Suprapubic skin (tissue), 4 donors: ENCODE results near the gene HIGD1C. TPM values are rescaled to one million over a fixed set of nuclear protein-coding genes. Genes with fewer than 3 reads are reported as not detected.

Experiments used
- DNase-seq, 2 donors: peaks; one replicate each; pipeline ENCODE4 v3.0.0-alpha.2; 2019; ENCODE audit warnings: low spot score in 2 of 2
- H3K27ac ChIP-seq: fragments of 200-600 bp; sonication (generic); one replicate; pipeline ENCODE4 v1.5.1; 2019
- H3K27me3 ChIP-seq: fragments of 200-600 bp; sonication (generic); one replicate; pipeline ENCODE4 v1.5.1; 2019
- H3K36me3 ChIP-seq: fragments of 200-600 bp; sonication (generic); one replicate; pipeline ENCODE4 v1.5.1; 2019
- H3K4me1 ChIP-seq: fragments of 200-600 bp; sonication (generic); one replicate; pipeline ENCODE4 v1.5.1; 2019
- H3K4me3 ChIP-seq: fragments of 200-600 bp; sonication (generic); one replicate; pipeline ENCODE4 v1.5.1; 2019; ENCODE audit warnings: mild to moderate bottlenecking
- H3K9me3 ChIP-seq: fragments of 200-600 bp; sonication (generic); one replicate; pipeline ENCODE4 v1.5.1; 2019
- EP300 ChIP-seq: sonication (generic); formaldehyde crosslinking; IDR thresholded peaks from one replicate; pipeline ENCODE4 v1.6.1; 2017; ENCODE audit warnings: antibody characterized with exemption
- POLR2A ChIP-seq, 2 donors: fragments of 450-650 bp; IDR thresholded peaks; one replicate each; pipeline ENCODE4 v1.6.1; 2017; ENCODE audit warnings: antibody characterized with exemption in 2 of 2, mild to moderate bottlenecking in 2 of 2, moderate library complexity in 2 of 2
- POLR2AphosphoS5 ChIP-seq, 3 donors: sonication (generic); formaldehyde crosslinking; IDR thresholded peaks; one replicate each; pipeline ENCODE4 v1.6.1; 2017; ENCODE audit warnings: antibody characterized with exemption in 3 of 3
- WGBS: methylation state at CpG from one replicate; pipeline ENCODE4 v1.1.5; 2018; 5-methylcytosine and 5-hydroxymethylcytosine counted together
- total RNA-seq, 4 donors: library from RNA; depleted of rRNA; stranded (reverse); fragments of >200 nt; gene quantifications; one replicate each; pipeline ENCODE4 v1.1.0, GENCODE V29; 2016
- TF ChIP-seq, protein P1 (sequence below), 2 donors: fragments of 200-600 bp in 1 of 2; fragments of 450-650 bp in 1 of 2; sonication (generic) in 1 of 2; IDR thresholded peaks; one replicate each; pipeline ENCODE4 v1.5.1; 2016 to 2019; ENCODE audit warnings: antibody characterized with exemption in 2 of 2, mild to moderate bottlenecking in 1 of 2, moderate library complexity in 1 of 2

The HIGD1C gene
- total RNA-seq, 4 donors from 2014 or later = not detected

DNA sequence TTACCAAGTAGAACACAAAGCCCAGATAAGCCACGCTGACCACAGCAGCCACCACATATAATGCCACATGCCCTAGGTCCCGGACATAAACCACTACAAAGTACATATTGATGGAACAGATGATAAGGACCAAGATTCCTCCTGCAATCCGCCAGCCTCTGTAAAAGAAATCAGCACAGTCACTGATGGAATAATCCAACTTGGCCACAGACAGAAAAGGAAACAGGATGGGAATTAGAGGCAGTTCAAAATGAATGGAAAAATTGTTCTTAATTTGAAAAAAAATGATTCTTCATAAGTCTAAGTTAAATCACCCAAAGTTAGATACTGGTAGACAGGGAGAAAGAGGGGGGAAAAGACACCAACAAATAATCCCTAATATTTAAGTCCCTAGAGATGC lies 38.4 kb downstream of the HIGD1C start:
- 81% methylated on average over 3 of the region's 3 CpGs for WGBS
- Histone ChIP-seq H3K4me3 (no peak overlapping the region), H3K4me1 (peaks cover 19% of the 10 kb centered on the region), H3K27me3 (no peaks in the 10 kb centered on the region), H3K27ac (no peak overlapping the region), H3K36me3 (peaks cover 66% of the 10 kb centered on the region), H3K9me3 (no peaks in the 10 kb centered on the region)
- TF ChIP-seq, protein P1, sequence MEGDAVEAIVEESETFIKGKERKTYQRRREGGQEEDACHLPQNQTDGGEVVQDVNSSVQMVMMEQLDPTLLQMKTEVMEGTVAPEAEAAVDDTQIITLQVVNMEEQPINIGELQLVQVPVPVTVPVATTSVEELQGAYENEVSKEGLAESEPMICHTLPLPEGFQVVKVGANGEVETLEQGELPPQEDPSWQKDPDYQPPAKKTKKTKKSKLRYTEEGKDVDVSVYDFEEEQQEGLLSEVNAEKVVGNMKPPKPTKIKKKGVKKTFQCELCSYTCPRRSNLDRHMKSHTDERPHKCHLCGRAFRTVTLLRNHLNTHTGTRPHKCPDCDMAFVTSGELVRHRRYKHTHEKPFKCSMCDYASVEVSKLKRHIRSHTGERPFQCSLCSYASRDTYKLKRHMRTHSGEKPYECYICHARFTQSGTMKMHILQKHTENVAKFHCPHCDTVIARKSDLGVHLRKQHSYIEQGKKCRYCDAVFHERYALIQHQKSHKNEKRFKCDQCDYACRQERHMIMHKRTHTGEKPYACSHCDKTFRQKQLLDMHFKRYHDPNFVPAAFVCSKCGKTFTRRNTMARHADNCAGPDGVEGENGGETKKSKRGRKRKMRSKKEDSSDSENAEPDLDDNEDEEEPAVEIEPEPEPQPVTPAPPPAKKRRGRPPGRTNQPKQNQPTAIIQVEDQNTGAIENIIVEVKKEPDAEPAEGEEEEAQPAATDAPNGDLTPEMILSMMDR (IDR thresholded peaks at IDR 0.05) = no peak
- TF ChIP-seq POLR2A (IDR thresholded peaks at IDR 0.05) (no peak), POLR2AphosphoS5 (IDR thresholded peaks at IDR 0.05) (no peak), EP300 (no peak)
- DNase-seq = no peak

DNA sequence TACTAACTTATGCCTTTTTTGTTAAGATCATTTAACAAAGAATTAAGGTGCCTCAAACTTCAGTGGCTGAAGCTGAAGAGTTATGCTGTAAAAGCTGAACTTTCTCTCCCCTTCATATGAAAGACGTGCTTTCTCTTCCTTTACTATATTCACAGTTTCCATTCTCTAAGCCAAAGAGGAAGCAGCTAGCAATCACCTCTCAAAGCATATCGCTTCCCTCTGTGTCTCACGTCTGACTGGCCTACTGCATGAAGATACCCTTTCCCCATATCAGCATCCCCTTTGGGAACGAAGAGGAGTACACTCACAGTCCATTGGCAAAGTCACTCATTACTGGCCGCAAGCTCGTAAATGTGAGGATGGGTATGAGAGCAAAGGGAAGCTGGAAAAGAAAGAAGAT lies 38.9 kb downstream of the HIGD1C start:
- peaks cover 14% of the 10 kb centered on the region for H3K4me1 ChIP-seq
- no peaks in the 10 kb centered on the region for H3K9me3 ChIP-seq
- TF ChIP-seq POLR2AphosphoS5 (IDR thresholded peaks at IDR 0.05) (no peak), POLR2A (IDR thresholded peaks at IDR 0.05) (no peak), EP300 (no peak)
- TF ChIP-seq, protein P1 (IDR thresholded peaks at IDR 0.05) = no peak
- 75% methylated on average over 6 of the region's 6 CpGs for WGBS
- peaks cover 71% of the 10 kb centered on the region for H3K36me3 ChIP-seq
- H3K27me3 ChIP-seq = no peaks in the 10 kb centered on the region
- H3K27ac ChIP-seq = no peak overlapping the region
- no peak for DNase-seq
- H3K4me3 ChIP-seq = no peak overlapping the region

DNA sequence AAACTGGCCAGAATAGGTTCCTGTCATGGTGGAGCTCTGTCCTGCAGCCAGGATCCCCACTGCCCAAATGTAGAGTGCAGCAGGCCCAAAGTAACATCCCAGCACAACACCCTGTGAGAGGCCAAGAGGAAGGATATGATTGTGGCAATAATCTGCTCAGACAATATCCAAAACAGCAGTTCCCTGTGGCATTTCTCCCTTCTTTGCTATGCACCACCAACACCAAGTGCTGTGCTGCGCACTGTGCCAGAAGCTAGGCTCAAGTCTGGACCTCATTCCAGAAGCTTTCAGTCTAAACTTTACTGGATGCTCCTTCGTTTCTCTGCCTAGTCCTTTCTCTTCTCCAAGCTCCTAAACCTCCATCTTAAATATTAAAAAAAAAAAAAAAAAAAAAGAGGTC lies 40.5 kb downstream of the HIGD1C start:
- H3K9me3 ChIP-seq = no peaks in the 10 kb centered on the region
- no peak overlapping the region for H3K27ac ChIP-seq
- H3K36me3 ChIP-seq = peaks cover 82% of the 10 kb centered on the region
- H3K27me3 ChIP-seq = no peaks in the 10 kb centered on the region
- TF ChIP-seq POLR2A (IDR thresholded peaks at IDR 0.05) = no peak
- no peak for TF ChIP-seq POLR2AphosphoS5 (IDR thresholded peaks at IDR 0.05)
- TF ChIP-seq EP300 = no peak
- TF ChIP-seq, protein P1 (IDR thresholded peaks at IDR 0.05) = no peak
- no peaks in the 10 kb centered on the region for H3K4me1 ChIP-seq
- 30% methylated on average over 2 of the region's 2 CpGs for WGBS
- H3K4me3 ChIP-seq = no peak overlapping the region
- DNase-seq = no peak

DNA sequence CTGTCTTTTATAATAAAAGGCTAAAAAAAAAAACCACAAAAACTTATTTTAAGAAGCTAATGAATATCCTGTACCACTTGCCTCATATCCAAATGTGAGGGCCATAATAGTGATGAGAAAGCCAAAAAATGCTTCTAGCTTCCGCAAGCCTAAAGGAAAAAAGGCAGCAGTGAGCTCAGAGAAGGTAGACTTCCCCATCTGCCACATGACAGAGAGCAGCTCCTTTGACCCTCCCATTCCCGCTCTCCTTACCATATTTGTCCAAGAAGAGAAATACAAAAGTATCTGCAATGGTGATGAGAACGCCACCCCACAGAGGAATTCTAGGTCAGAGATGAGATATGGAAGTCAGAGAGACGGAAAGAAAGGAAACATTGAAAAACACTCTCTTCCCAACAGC lies 46.7 kb downstream of the HIGD1C start:
- no peaks in the 10 kb centered on the region for H3K9me3 ChIP-seq
- peaks cover 80% of the 10 kb centered on the region for H3K36me3 ChIP-seq
- 79% methylated on average over 4 of the region's 4 CpGs for WGBS
- no peak overlapping the region for H3K27ac ChIP-seq
- no peaks in the 10 kb centered on the region for H3K4me1 ChIP-seq
- no peak overlapping the region for H3K4me3 ChIP-seq
- H3K27me3 ChIP-seq = no peaks in the 10 kb centered on the region
- no peak for DNase-seq
- TF ChIP-seq, protein P1 (IDR thresholded peaks at IDR 0.05) = no peak
- TF ChIP-seq EP300 (no peak), POLR2A (IDR thresholded peaks at IDR 0.05) (no peak), POLR2AphosphoS5 (IDR thresholded peaks at IDR 0.05) (no peak)

DNA sequence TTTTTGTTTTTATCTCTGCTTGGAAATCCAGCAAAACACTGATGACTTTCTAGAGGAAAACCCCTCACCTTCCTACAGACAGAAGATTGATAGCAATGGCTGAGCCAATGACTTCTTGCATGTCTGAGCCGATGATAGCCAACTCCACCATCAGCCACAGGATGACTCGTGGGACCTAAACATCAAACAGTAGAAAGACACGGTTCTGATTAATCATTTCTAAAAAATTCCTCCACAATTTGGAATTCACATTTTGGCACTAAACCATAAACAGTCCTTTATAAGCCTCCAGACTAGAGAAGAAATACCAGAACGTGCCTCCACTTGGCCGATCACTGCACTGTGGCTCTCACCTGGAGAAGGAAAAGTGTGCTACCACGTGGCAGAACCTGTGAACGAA lies 47.9 kb downstream of the HIGD1C start:
- H3K27ac ChIP-seq = no peak overlapping the region
- H3K4me1 ChIP-seq = no peaks in the 10 kb centered on the region
- no peaks in the 10 kb centered on the region for H3K9me3 ChIP-seq
- H3K36me3 ChIP-seq = peaks cover 80% of the 10 kb centered on the region
- no peaks in the 10 kb centered on the region for H3K27me3 ChIP-seq
- no peak overlapping the region for H3K4me3 ChIP-seq
- 62% methylated on average over 7 of the region's 7 CpGs for WGBS
- TF ChIP-seq, protein P1 (IDR thresholded peaks at IDR 0.05) = no peak
- TF ChIP-seq POLR2AphosphoS5 (IDR thresholded peaks at IDR 0.05) = no peak
- no peak for TF ChIP-seq POLR2A (IDR thresholded peaks at IDR 0.05)
- TF ChIP-seq EP300 = no peak
- no peak for DNase-seq
